Gastroesophageal sphincter (tissue), 4 donors: Measurements from ENCODE around the gene PKHD1. TPM values are rescaled to one million over a fixed set of nuclear protein-coding genes. Genes with fewer than 3 reads are reported as not detected.

Source experiments
- ATAC-seq: fragments of 150-250 bp; one replicate; pipeline ENCODE4 v1.9.1; 2016; ENCODE audit warnings: mild to moderate bottlenecking, moderate library complexity
- H3K27ac ChIP-seq, 4 donors: fragments of 200-600 bp; sonication (generic) in 3 of 4; 1 replicate in 3 of 4; 2 replicates in 1 of 4; pipeline ENCODE4 v1.5.1; 2016 to 2019
- H3K27me3 ChIP-seq: fragments of 200-600 bp; sonication (generic); one replicate; pipeline ENCODE4 v1.5.1; 2019
- H3K36me3 ChIP-seq, 2 donors: fragments of 200-600 bp; sonication (generic); one replicate each; pipeline ENCODE4 v1.5.1; 2019; ENCODE audit warnings: control low read depth in 1 of 2
- H3K4me1 ChIP-seq, 3 donors: fragments of 200-600 bp; sonication (generic); 1 replicate in 2 of 3; 2 replicates in 1 of 3; pipeline ENCODE4 v1.5.1; 2016 to 2019; ENCODE audit warnings: control low read depth in 2 of 3
- H3K4me3 ChIP-seq, 2 donors: fragments of 200-600 bp; sonication (generic); one replicate each; pipeline ENCODE4 v1.5.1; 2019; ENCODE audit warnings: mild to moderate bottlenecking in 1 of 2, moderate library complexity in 1 of 2
- H3K9me3 ChIP-seq, 3 donors: fragments of 200-600 bp; sonication (generic); one replicate each; pipeline ENCODE4 v1.5.1; 2017 to 2019; ENCODE audit warnings: control low read depth in 2 of 3
- CTCF ChIP-seq, 4 experiments: fragments of 200-600 bp in 2 of 4; fragments of 450-650 bp in 2 of 4; sonication (generic) in 1 of 4; IDR thresholded peaks; one replicate each; pipeline ENCODE4 v1.5.1; 2017 to 2019; ENCODE audit warnings: antibody characterized with exemption in 4 of 4, mild to moderate bottlenecking in 2 of 4, moderate library complexity in 2 of 4
- EP300 ChIP-seq: sonication (generic); formaldehyde crosslinking; IDR thresholded peaks from one replicate; pipeline ENCODE4 v1.6.1; 2017; ENCODE audit warnings: antibody characterized with exemption, mild to moderate bottlenecking
- POLR2A ChIP-seq, 2 donors: fragments of 450-650 bp; IDR thresholded peaks; one replicate each; pipeline ENCODE4 v1.6.1; 2017; ENCODE audit warnings: antibody characterized with exemption in 2 of 2, mild to moderate bottlenecking in 2 of 2, moderate library complexity in 1 of 2
- POLR2AphosphoS5 ChIP-seq: sonication (generic); formaldehyde crosslinking; IDR thresholded peaks from one replicate; pipeline ENCODE4 v1.6.1; 2017; ENCODE audit warnings: antibody characterized with exemption
- WGBS, 2 donors: methylation state at CpG; one replicate each; pipeline ENCODE4 v1.1.5; 2018; ENCODE audit warnings: low coverage in 1 of 2; 5-methylcytosine and 5-hydroxymethylcytosine counted together
- total RNA-seq, 4 donors: library from RNA; depleted of rRNA; stranded (reverse); fragments of >200 nt; gene quantifications; one replicate each; pipeline ENCODE4 v1.1.0, GENCODE V29; 2016

Gene PKHD1
- total RNA-seq, 4 donors from 2014 or later = under 0.01 TPM; not detected in 3

- no peak overlapping the region for H3K4me3 ChIP-seq
- H3K4me1 ChIP-seq = no peaks in the 10 kb centered on the region
- 87 to 91% methylated on average over 3 of the region's 3 CpGs for WGBS, 2 donors
- no peak for ATAC-seq
- TF ChIP-seq CTCF (IDR thresholded peaks at IDR 0.05) = no peak
- no peak for TF ChIP-seq POLR2A (IDR thresholded peaks at IDR 0.05)
- TF ChIP-seq EP300 = no peak
- no peak for TF ChIP-seq POLR2AphosphoS5
- H3K36me3 ChIP-seq = no peaks in the 10 kb centered on the region
- H3K9me3 ChIP-seq = no peaks in the 10 kb centered on the region
- H3K27me3 ChIP-seq = no peaks in the 10 kb centered on the region
- no peak overlapping the region for H3K27ac ChIP-seq
Observed at GRCh38 chr6:51657491-51657890, 429.9 kb downstream of the PKHD1 start.

- no peak overlapping the region for H3K4me3 ChIP-seq
- no peak for ATAC-seq
Observed at GRCh38 chr6:51655517-51655916, 431.9 kb downstream of the PKHD1 start.

DNA sequence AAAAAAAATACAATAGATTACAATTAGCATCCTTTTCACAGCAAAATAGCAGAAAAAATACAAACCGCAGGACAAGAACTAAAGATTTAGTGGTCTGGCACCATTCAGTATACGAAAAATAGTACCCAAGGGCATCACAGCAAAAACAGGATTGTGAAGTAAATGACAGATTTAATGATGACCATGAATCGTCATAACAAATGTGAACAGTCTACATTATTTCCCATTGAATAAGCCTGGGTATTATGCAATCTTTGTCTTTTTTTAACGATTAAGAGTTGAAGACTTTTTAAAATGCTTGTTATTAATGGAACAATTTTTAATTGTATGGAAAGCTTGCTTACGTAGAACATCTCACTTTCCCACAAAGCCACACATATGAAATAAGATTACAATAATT lies 432.8 kb downstream of the PKHD1 start:
- no peaks in the 10 kb centered on the region for H3K9me3 ChIP-seq
- no peaks in the 10 kb centered on the region for H3K4me1 ChIP-seq
- H3K27ac ChIP-seq = no peak overlapping the region
- WGBS, 2 donors = 63 to 75% methylated on average over 5 of the region's 5 CpGs
- no peaks in the 10 kb centered on the region for H3K27me3 ChIP-seq
- H3K4me3 ChIP-seq = no peak overlapping the region
- TF ChIP-seq CTCF (IDR thresholded peaks at IDR 0.05) (no peak), EP300 (no peak), POLR2AphosphoS5 (no peak), POLR2A (IDR thresholded peaks at IDR 0.05) (no peak)
- H3K36me3 ChIP-seq = no peaks in the 10 kb centered on the region
- ATAC-seq = no peak

More at GRCh38 chr6:51655517-51655916, 431.9 kb downstream of the PKHD1 start:
- no peaks in the 10 kb centered on the region for H3K27me3 ChIP-seq
- H3K36me3 ChIP-seq = no peaks in the 10 kb centered on the region
- no peak for TF ChIP-seq POLR2AphosphoS5
- TF ChIP-seq POLR2A (IDR thresholded peaks at IDR 0.05) = no peak
- no peak for TF ChIP-seq CTCF (IDR thresholded peaks at IDR 0.05)
- no peak for TF ChIP-seq EP300
- no peaks in the 10 kb centered on the region for H3K9me3 ChIP-seq
- no peaks in the 10 kb centered on the region for H3K4me1 ChIP-seq
- H3K27ac ChIP-seq = no peak overlapping the region

- no peak overlapping the region for H3K27ac ChIP-seq
- 51 to 70% methylated on average over 9 of the region's 9 CpGs for WGBS, 2 donors
- H3K9me3 ChIP-seq = no peaks in the 10 kb centered on the region
- no peak overlapping the region for H3K4me3 ChIP-seq
- no peaks in the 10 kb centered on the region for H3K27me3 ChIP-seq
- H3K4me1 ChIP-seq = no peaks in the 10 kb centered on the region
- no peaks in the 10 kb centered on the region for H3K36me3 ChIP-seq
- TF ChIP-seq POLR2A (IDR thresholded peaks at IDR 0.05) (no peak), CTCF (IDR thresholded peaks at IDR 0.05) (no peak), EP300 (no peak), POLR2AphosphoS5 (no peak)
- no peak for ATAC-seq
Observed at GRCh38 chr6:51651132-51651817, 436.1 kb downstream of the PKHD1 start.

DNA sequence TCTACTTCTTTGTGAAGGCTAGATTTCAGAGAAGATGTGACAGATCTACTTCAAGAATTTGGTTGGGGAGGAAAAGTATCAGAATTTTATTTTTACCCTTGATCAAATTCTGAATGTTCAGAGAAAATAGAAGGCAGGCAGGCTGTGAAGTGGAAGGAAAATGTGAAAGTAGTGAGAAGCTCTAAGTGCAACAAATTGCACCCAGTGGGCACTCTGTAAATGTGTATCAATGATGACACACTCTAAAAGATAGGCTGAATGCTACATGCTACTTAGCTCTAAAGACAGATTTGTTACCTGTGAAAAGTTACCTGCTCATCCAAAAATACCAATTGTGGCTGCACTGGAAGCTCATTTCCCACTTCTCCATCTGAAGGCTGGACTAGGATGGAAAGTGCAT lies 438.6 kb downstream of the PKHD1 start:
- no peak for ATAC-seq
- H3K4me3 ChIP-seq = no peak overlapping the region
- no peaks in the 10 kb centered on the region for H3K36me3 ChIP-seq
- no peaks in the 10 kb centered on the region for H3K4me1 ChIP-seq
- no peak overlapping the region for H3K27ac ChIP-seq
- no peaks in the 10 kb centered on the region for H3K9me3 ChIP-seq
- TF ChIP-seq POLR2A (IDR thresholded peaks at IDR 0.05) = no peak
- no peak for TF ChIP-seq CTCF (IDR thresholded peaks at IDR 0.05)
- no peaks in the 10 kb centered on the region for H3K27me3 ChIP-seq
